NT2/D1 (cell line): ENCODE results near the gene CAMK1G.

Experiments used
- DNase-seq: peaks from one replicate; pipeline ENCODE4 v3.0.0-alpha.2; 2011; ENCODE audit warnings: low read depth, low spot score
- H3K27me3 ChIP-seq: 2 replicates; pipeline ENCODE4 v1.6.0; 2011; ENCODE audit warnings: mild to moderate bottlenecking; ENCODE audit not compliant: insufficient read length, insufficient read depth
- H3K36me3 ChIP-seq: 2 replicates; pipeline ENCODE4 v1.6.1; 2011; ENCODE audit warnings: mild to moderate bottlenecking, low read length, mixed read lengths; ENCODE audit not compliant: insufficient read depth, insufficient read length
- H3K4me1 ChIP-seq: 2 replicates; pipeline ENCODE4 v1.5.1; 2011; ENCODE audit not compliant: insufficient read depth, insufficient read length
- H3K4me3 ChIP-seq: 2 replicates; pipeline ENCODE4 v1.5.1; 2011; ENCODE audit warnings: low read depth; ENCODE audit not compliant: insufficient read length
- H3K9ac ChIP-seq: 2 replicates; pipeline ENCODE4 v1.6.0; 2011; ENCODE audit warnings: low read depth; ENCODE audit not compliant: insufficient read length
- H3K9me3 ChIP-seq: 2 replicates; pipeline ENCODE4 v1.5.1; 2011; ENCODE audit warnings: mild to moderate bottlenecking, low read length; ENCODE audit not compliant: insufficient read depth
- SUZ12 ChIP-seq: IDR thresholded peaks from 2 replicates; pipeline ENCODE4 v1.6.1; 2011; ENCODE audit not compliant: insufficient read length, insufficient read depth; ENCODE audit errors: extremely low read depth
- YY1 ChIP-seq: IDR thresholded peaks from 2 replicates; pipeline ENCODE4 v1.6.1; 2011; ENCODE audit not compliant: insufficient read length, insufficient read depth
- ZNF274 ChIP-seq: IDR thresholded peaks from 2 replicates; pipeline ENCODE4 v1.6.1; 2011; ENCODE audit warnings: mild to moderate bottlenecking, low read depth, low read length

Gene CAMK1G

DNA sequence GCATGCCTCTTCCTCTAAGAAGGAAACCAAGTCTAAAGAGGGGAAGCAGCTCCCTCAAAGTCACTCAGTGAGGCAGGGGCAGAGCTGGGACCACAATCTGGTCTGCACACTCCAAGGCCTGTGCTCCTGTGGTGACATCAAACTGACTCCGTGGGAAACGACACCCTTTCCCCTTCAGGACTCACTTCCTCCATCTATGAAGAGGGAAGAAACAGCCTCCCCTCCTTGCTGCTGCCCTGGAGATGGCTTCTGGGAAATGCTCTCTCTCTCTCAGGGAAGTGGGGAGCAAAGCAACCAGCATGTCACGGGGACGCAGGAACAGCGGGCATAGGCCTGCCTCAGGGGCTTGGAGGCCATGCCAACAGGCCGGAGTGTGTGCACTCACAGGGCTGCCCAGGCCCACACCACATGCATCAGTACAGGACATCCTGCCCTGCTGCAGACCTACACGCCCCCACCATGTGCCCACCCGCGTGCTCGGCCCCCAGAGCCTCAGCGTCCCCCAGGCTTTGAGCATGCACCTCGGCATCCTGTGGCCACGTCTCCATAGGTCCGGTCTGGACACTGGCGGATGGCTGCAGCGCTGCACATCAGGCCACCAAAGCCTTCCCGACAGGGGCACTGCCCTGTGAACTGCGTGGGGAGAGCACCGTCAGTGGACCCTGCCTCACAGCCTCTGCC lies 43.0 kb downstream of the CAMK1G start:
- Histone ChIP-seq H3K4me3 (no peak overlapping the region), H3K27me3 (no peaks in the 10 kb centered on the region), H3K36me3 (no peaks in the 10 kb centered on the region), H3K9ac (no peak overlapping the region), H3K4me1 (peaks cover 22% of the 10 kb centered on the region), H3K9me3 (no peaks in the 10 kb centered on the region)
- TF ChIP-seq YY1 (no peak), SUZ12 (no peak), ZNF274 (no peak)
- no peak for DNase-seq

DNA sequence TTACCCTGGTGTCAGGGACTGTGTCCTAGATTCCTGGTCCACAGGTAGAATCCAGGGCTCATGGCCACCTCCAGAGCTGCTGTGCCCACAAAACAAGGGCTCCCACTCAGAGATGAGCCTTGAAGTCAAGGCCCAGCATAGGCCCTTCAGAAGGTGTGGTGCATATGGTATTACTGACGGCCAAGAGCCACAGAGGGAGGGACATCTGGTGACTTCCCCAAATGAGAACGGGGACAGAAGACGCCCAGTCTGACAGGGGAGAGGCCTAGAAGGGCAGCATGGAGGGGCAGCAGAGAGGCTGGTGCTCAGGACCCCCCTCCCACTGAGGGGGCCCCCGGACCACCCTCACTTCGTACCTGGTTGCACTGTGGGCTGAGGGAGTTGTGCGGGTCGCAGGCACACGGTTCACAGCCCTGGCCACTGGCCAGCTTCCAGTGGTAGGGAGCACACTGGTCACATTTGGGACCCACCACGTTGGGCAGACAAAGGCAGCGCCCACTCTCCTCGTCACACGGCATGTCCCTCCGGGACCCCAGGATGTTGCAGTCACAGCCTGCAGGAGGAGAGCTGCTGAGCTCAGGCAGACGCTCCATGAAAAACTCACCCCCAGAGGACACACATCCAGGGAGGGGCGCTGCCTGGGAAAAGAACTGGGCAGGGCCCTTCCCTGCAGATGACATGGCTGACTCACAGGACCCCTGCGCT lies 43.7 kb downstream of the CAMK1G start:
- DNase-seq, result no peak
- Histone ChIP-seq H3K4me1 (peaks cover 25% of the 10 kb centered on the region), H3K27me3 (no peaks in the 10 kb centered on the region), H3K9me3 (no peaks in the 10 kb centered on the region), H3K9ac (peak overlapping the region; percentile 24), H3K36me3 (no peaks in the 10 kb centered on the region), H3K4me3 (no peak overlapping the region)
- TF ChIP-seq SUZ12, result no peak
- TF ChIP-seq YY1, result no peak
- no peak for TF ChIP-seq ZNF274

DNA sequence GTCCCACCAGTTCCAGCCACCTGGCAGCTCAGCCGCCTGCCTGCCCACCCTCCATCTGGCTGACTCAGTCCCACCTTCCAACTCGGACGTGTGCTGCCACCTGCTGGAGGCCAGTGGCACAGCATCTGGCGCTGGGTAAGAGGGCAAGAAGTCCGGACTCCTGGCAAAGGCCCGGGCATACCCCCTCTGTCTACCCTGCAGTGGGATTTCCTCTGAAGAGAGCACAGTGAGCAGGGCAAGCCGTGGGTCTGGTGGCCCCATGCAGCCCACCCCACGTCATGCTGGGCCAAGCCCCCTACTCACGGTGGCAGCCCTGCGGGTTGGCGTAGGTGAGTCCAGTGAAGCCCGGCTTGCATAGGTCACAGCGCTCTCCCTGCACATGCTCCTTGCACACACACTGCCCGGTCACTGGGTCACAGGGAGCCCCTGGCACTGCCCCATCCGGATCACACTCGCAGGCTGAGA lies 44.2 kb downstream of the CAMK1G start:
- Histone ChIP-seq H3K36me3 (no peaks in the 10 kb centered on the region), H3K4me3 (no peak overlapping the region), H3K9me3 (no peaks in the 10 kb centered on the region), H3K4me1 (peaks cover 25% of the 10 kb centered on the region), H3K27me3 (no peaks in the 10 kb centered on the region), H3K9ac (no peak overlapping the region)
- DNase-seq, result peak; percentile 92
- TF ChIP-seq YY1 (no peak), SUZ12 (no peak), ZNF274 (no peak)

DNA sequence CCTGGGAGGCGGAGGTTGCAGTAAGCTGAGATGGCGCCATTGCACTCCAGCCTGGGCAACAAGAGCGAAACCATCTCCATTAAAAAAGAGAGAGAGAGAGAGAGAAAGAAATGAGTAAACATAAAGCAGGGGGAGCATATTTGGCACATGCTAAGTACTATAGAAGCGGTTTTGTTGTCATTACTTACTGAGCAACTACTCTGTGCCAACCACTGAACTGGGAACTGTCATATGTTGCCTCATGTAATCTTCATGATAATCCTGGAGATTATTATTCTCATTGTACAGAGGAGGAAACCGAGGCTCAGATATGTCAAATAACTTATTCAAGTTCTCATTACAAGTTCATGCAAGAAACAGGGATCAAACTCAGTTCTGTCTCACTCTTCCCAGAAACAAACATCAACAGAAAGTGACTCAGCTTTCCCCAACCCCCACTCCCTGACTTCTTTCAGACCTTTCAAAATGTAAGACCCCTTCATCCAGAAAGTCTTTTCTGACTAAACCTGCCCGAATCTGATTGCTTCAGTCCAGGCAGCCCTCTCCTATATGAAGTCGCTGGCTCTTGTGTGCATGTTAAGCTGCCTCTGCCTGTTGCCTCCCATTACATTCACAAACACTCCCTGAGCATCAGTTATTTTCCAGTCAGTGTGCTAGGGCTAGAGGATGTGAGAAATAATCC lies 45.2 kb downstream of the CAMK1G start:
- peaks cover 25% of the 10 kb centered on the region for H3K4me1 ChIP-seq
- no peak overlapping the region for H3K4me3 ChIP-seq
- no peak overlapping the region for H3K9ac ChIP-seq
- TF ChIP-seq ZNF274 (no peak), YY1 (no peak), SUZ12 (no peak)
- DNase-seq, result no peak
- H3K9me3 ChIP-seq, result no peaks in the 10 kb centered on the region
- no peaks in the 10 kb centered on the region for H3K36me3 ChIP-seq
- no peaks in the 10 kb centered on the region for H3K27me3 ChIP-seq

DNA sequence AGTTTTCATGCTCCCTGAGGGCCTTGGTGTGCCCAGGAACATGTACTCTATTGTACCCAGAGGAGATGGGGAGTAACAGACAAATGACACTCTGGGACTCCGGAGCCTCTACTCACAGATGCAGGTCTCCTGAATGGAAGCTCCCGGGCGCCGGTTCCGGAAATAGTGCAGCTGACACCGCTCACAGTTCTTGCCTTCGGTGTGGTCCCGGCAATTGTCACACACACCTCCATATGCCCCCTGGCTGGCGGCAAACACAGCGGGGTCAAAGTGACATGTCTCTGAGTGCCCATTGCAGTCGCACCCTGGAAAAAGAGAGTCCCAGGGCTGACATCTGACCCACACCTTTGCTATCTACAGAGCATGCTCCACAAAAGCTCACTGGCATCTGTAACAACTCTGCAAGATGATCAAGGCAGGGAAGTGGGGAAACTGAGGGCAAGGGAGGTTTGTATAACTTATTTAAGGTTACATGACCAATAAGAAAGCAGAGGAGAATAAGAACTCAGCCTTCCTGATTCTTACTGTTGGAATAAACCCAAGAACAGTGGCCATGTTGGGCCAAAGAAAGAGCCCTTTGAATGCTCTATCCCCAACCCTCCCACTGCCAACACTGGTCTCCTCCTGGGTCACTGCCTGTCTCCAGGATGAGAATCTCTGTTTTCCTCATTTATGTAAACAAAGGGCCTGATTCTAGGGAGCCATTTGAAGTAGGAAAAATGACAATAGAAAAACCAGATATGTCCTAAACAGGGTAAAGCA lies 46.3 kb downstream of the CAMK1G start:
- H3K4me1 ChIP-seq, result peaks cover 25% of the 10 kb centered on the region
- TF ChIP-seq YY1, result no peak
- no peak for TF ChIP-seq SUZ12
- no peak for TF ChIP-seq ZNF274
- no peaks in the 10 kb centered on the region for H3K9me3 ChIP-seq
- no peak overlapping the region for H3K4me3 ChIP-seq
- no peaks in the 10 kb centered on the region for H3K36me3 ChIP-seq
- H3K9ac ChIP-seq, result no peak overlapping the region
- H3K27me3 ChIP-seq, result no peaks in the 10 kb centered on the region
- DNase-seq, result no peak

DNA sequence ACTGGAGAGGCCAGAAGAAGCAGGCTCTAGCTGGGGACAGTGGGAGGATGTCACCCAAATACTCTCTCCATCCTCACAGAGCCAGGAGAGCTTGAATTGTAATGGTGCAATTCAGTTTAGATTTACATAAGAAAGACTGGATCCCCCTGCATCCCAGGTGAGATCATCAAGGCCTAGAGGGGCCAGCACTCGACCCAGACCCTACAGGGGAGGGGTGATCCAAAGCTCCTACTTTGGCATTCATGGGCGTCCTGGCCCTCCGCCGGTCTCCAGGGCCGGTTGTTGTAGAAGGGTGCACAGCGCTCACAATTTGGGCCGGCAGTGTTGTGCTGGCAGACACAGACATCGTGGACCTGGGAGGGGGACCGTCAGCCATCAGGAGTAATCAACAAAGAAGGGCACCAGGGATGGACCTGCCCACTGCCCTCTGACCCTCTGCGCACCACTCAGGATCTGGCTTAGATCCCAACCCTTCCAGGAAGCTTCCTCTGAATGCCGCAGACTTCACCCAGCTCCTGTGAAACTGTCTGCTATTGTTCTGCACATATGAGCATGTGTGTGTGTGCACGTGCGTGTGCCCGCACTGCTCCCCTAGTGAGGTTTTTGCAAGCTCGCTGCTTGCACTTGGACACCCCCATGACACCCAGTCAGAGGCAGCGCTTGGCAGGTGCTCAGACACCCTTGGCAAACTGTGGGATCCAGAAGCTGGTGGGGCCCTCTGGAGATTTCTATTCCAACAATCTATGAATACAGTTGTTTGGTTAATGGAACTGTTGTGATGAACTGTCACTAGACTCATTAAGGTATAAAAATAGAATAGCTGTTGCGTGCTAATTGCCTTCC lies 47.1 kb downstream of the CAMK1G start:
- Histone ChIP-seq H3K9me3 (no peaks in the 10 kb centered on the region), H3K36me3 (no peaks in the 10 kb centered on the region), H3K9ac (no peak overlapping the region), H3K27me3 (no peaks in the 10 kb centered on the region), H3K4me3 (no peak overlapping the region), H3K4me1 (peaks cover 23% of the 10 kb centered on the region)
- TF ChIP-seq SUZ12 (no peak), ZNF274 (no peak)
- peak; percentile 67 for DNase-seq
